Suppressor macrophage treated with lipopolysaccharide for 1 hour (primary cell): ENCODE measurements around the gene AHRR.

ENCODE experiments used
- DNase-seq, 3 donors: peaks; one replicate each; pipeline ENCODE4 v3.0.0-alpha.2; 2020 to 2022

AHRR gene

GRCh38 chr5:417301-418161 is 96.0 kb downstream of the AHRR start:
- DNase-seq, result no peak

GRCh38 chr5:418162-419121 is 96.9 kb downstream of the AHRR start:
- DNase-seq, result no peak

GRCh38 chr5:419970-420369 is 98.5 kb downstream of the AHRR start:
- no peak for DNase-seq

- no peak for DNase-seq
These were observed 99.2 kb downstream of the AHRR start for GRCh38 chr5:420632-421286.

- DNase-seq, result no peak
These were observed 99.9 kb downstream of the AHRR start for GRCh38 chr5:421287-421880.

- DNase-seq, result no peak
These were observed 100.4 kb downstream of the AHRR start for GRCh38 chr5:421901-422300.

- DNase-seq, result no peak
These were observed 101.1 kb downstream of the AHRR start for GRCh38 chr5:422323-423232.

GRCh38 chr5:423233-423565 is 101.7 kb downstream of the AHRR start:
- DNase-seq, result no peak

- DNase-seq, result no peak
These were observed 102.2 kb downstream of the AHRR start for GRCh38 chr5:423626-424261.

- peak; percentile 62 to 67 (median 66) for DNase-seq
These were observed 103.0 kb downstream of the AHRR start for GRCh38 chr5:424301-425110.

GRCh38 chr5:425714-426113 is 104.2 kb downstream of the AHRR start:
- DNase-seq, result peak; percentile 34 to 57 (median 53)

- DNase-seq, result no peak
These were observed 105.0 kb downstream of the AHRR start for GRCh38 chr5:426392-426976.

- DNase-seq, result no peak
These were observed 106.0 kb downstream of the AHRR start for GRCh38 chr5:427415-428087.

GRCh38 chr5:428219-428618 is 106.7 kb downstream of the AHRR start:
- no peak for DNase-seq

- DNase-seq, result no peak
These were observed 107.4 kb downstream of the AHRR start for GRCh38 chr5:428754-429452.

- no peak for DNase-seq
These were observed 108.1 kb downstream of the AHRR start for GRCh38 chr5:429453-430188.

- DNase-seq, result no peak
These were observed 108.9 kb downstream of the AHRR start for GRCh38 chr5:430214-430925.
